Activated CD4-positive, CD25-positive, alpha-beta regulatory T cell treated with anti-CD3 and anti-CD28 coated beads, Interleukin-2, amount 50 U/mL, for 16 hours (primary cell): ENCODE results near the gene TRMT2A.

Experiments
- DNase-seq: peaks from one replicate; pipeline ENCODE4 v3.0.0-alpha.2; 2020; ENCODE audit warnings: low read depth, low spot score

The TRMT2A gene

GRCh38 chr22:20149257-20150250 lies 32.5 kb upstream of the TRMT2A start:
- no peak for DNase-seq

- no peak for DNase-seq
Observed at GRCh38 chr22:20148414-20148813, 31.4 kb upstream of the TRMT2A start.

GRCh38 chr22:20147237-20147988 lies 30.4 kb upstream of the TRMT2A start:
- no peak for DNase-seq

- DNase-seq, result no peak
Observed at GRCh38 chr22:20146777-20147176, 29.8 kb upstream of the TRMT2A start.

GRCh38 chr22:20145832-20146223 lies 28.8 kb upstream of the TRMT2A start:
- no peak for DNase-seq

GRCh38 chr22:20145206-20145831 lies 28.3 kb upstream of the TRMT2A start:
- DNase-seq, result no peak

GRCh38 chr22:20143883-20144665 lies 27.0 kb upstream of the TRMT2A start:
- DNase-seq, result no peak

- no peak for DNase-seq
Observed at GRCh38 chr22:20142711-20143621, 25.9 kb upstream of the TRMT2A start.

- no peak for DNase-seq
Observed at GRCh38 chr22:20141186-20142077, 24.4 kb upstream of the TRMT2A start.

- no peak for DNase-seq
Observed at GRCh38 chr22:20140521-20140964, 23.5 kb upstream of the TRMT2A start.

- DNase-seq, result no peak
Observed at GRCh38 chr22:20140107-20140445, 23.1 kb upstream of the TRMT2A start.

- DNase-seq, result no peak
Observed at GRCh38 chr22:20139391-20140106, 22.5 kb upstream of the TRMT2A start.

- DNase-seq, result no peak
Observed at GRCh38 chr22:20138868-20139267, 21.8 kb upstream of the TRMT2A start.

- DNase-seq, result no peak
Observed at GRCh38 chr22:20138417-20138738, 21.4 kb upstream of the TRMT2A start.

GRCh38 chr22:20137671-20138416 lies 20.8 kb upstream of the TRMT2A start:
- DNase-seq, result no peak

- DNase-seq, result no peak
Observed at GRCh38 chr22:20137113-20137512, 20.1 kb upstream of the TRMT2A start.

- no peak for DNase-seq
Observed at GRCh38 chr22:20136603-20136873, 19.5 kb upstream of the TRMT2A start.
